Skeletal muscle tissue (tissue), 5 donors: ENCODE measurements around the gene EFR3B. TPM values are rescaled to one million over a fixed set of nuclear protein-coding genes. Genes with fewer than 3 reads are reported as not detected.

ENCODE experiments used
- H3K27ac ChIP-seq: one replicate; pipeline ENCODE4 v1.7.0; 2013; ENCODE audit warnings: mild to moderate bottlenecking, low read depth, low read length, inconsistent platforms
- H3K27me3 ChIP-seq, 3 donors: one replicate each; pipeline ENCODE4 v1.7.0; 2013; ENCODE audit warnings: low read length in 3 of 3; ENCODE audit not compliant: control insufficient read depth in 3 of 3, insufficient read depth in 3 of 3
- H3K36me3 ChIP-seq, 3 donors: one replicate each; pipeline ENCODE4 v1.7.0; 2013; ENCODE audit warnings: low read length in 3 of 3; ENCODE audit not compliant: control insufficient read depth in 3 of 3, insufficient read depth in 3 of 3
- H3K4me1 ChIP-seq, 3 donors: one replicate each; pipeline ENCODE4 v1.7.0; 2013; ENCODE audit warnings: low read length in 3 of 3, mild to moderate bottlenecking in 3 of 3; ENCODE audit not compliant: control insufficient read depth in 3 of 3, insufficient read depth in 3 of 3
- H3K4me3 ChIP-seq, 3 donors: one replicate each; pipeline ENCODE4 v1.7.0; 2013; ENCODE audit warnings: low read length in 3 of 3
- H3K9ac ChIP-seq, 3 donors: one replicate each; pipeline ENCODE4 v1.7.0; 2013; ENCODE audit warnings: low read length in 3 of 3, mild to moderate bottlenecking in 3 of 3, moderate library complexity in 2 of 3, low read depth in 1 of 3
- H3K9me3 ChIP-seq, 3 donors: one replicate each; pipeline ENCODE4 v1.7.0; 2013; ENCODE audit warnings: low read length in 3 of 3; ENCODE audit not compliant: control insufficient read depth in 3 of 3
- small RNA-seq: library from RNA; depleted of rRNA; stranded (forward); fragments of <200 nt; gene quantifications from one replicate; pipeline ENCODE3, GENCODE V24; 2014
- total RNA-seq: library from RNA; depleted of rRNA; stranded (reverse); fragments of >200 nt; gene quantifications from one replicate; pipeline ENCODE4 v1.2.3, GENCODE V29; 2014
- donor health status: Osteomylitis.

Gene EFR3B
- total RNA-seq, 1 donor from 2014 or later, result 4.7 TPM

DNA sequence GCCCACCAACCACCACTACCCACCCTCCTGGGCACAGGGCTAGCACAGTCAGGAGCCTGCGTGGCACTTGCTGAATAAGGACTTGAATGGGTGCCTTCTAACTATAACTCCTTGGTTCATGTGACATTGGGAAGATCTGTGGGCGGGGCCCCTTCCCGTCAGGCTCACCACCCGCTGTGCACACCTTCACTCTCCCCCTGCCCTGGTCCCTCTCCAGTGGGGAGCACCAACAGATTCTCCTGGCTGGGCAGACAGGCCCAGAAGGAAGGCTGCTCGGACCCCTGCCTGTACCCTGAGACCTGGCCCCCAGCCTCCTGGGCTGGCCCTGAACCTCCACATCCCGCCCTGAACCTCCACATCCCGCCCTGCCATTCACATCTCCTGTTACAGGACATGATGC, 159.9 kb downstream of the EFR3B start:
- Histone ChIP-seq H3K4me1 (no peaks in the 10 kb centered on the region), H3K27ac (no peak overlapping the region)

DNA sequence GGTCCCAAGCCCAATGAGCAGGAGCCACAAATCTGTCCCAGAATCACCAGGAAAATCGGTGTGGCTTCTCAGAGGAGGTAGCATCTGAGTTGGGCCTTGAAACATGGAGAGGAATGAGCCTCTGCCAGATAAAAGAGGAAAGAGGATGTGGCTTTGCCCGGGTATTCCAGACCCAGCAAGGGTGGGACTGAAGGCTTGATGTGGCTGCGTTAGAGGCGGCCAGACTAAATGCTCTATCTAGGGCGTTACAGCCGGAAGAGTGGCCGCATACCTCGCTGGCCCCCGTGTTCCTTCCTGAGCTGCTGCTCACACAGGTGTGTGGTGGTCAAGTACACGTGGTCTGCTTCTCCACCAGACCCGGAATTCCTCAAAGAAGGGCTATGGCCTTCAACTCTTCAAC, 160.4 kb downstream of the EFR3B start:
- H3K27ac ChIP-seq, result no peak overlapping the region
- H3K4me1 ChIP-seq, result no peaks in the 10 kb centered on the region
- H3K9me3 ChIP-seq, result no peaks in the 10 kb centered on the region
- no peaks in the 10 kb centered on the region for H3K27me3 ChIP-seq
- no peaks in the 10 kb centered on the region for H3K36me3 ChIP-seq
- H3K9ac ChIP-seq, result no peak overlapping the region
- H3K4me3 ChIP-seq, result no peak overlapping the region

More for the DNA sequence above, 159.9 kb downstream of the EFR3B start:
- Histone ChIP-seq H3K27me3 (no peaks in the 10 kb centered on the region), H3K36me3 (no peaks in the 10 kb centered on the region), H3K9ac (no peak overlapping the region), H3K4me3 (no peak overlapping the region), H3K9me3 (no peaks in the 10 kb centered on the region)

DNA sequence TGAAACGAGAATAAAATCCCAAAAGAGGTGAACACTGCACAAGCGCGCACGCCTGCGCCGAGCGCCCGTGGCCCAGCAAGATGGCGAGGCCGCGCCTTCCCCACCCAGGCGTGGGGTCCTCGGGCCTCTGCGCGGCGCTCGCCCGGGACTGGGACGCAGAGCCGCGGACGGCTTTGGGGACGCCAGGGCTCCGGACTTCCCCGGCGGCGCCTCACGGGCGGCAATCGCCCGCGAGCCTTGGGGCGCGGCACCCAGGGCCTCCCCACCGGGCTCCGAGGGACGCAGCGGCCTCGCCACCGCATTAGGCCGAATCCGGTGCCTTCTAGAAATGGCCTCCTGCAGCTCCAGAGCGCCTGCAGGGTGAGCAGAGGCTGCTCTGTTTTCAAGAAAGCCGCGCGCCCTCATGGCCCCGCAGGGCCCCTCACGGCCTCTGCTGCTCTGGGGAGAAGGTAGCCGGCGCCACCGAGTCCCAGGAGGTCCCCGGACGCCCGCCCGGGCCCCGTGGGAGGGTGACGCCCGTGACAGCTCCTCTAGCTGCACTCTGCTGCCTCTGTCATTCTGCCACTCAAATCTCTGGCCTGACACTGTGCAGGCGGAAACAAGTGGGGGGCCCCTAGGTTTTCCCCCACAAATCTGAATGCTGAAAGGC, 162.4 kb downstream of the EFR3B start:
- Histone ChIP-seq H3K27ac (no peak overlapping the region), H3K9ac (no peak overlapping the region), H3K27me3 (no peaks in the 10 kb centered on the region), H3K4me3 (no peak overlapping the region), H3K4me1 (no peaks in the 10 kb centered on the region), H3K9me3 (no peaks in the 10 kb centered on the region), H3K36me3 (no peaks in the 10 kb centered on the region)

DNA sequence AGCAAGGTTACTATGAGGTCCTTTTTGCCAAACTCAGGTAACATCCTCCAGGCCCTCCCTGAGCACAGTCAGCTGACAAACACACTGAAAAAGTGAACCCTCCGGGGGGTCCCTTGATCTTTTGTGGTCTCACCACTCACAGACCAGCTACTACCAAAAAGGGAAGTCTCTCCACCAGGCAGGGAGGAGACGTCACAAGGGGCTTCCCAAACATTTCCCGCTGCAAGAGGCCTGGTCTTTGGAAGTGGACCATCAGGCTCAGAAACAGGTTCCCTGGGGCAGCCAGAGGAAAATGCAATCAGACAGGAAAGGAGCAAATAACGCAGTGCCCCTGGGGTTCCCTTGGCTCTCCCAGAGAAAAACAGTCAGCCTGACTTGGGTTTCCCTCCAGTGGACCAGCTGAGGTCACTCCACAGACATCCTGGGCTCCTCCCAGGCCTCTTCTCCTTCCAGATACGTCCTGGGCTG, 165.2 kb downstream of the EFR3B start:
- Histone ChIP-seq H3K27me3 (no peaks in the 10 kb centered on the region), H3K4me3 (no peak overlapping the region)

More for the DNA sequence above, 165.2 kb downstream of the EFR3B start:
- H3K4me1 ChIP-seq, result no peaks in the 10 kb centered on the region
- no peak overlapping the region for H3K9ac ChIP-seq
- no peaks in the 10 kb centered on the region for H3K9me3 ChIP-seq
- H3K36me3 ChIP-seq, result no peaks in the 10 kb centered on the region
- no peak overlapping the region for H3K27ac ChIP-seq

Small RNA genes lying within 50 kb of the gene (small RNA-seq; reads per million reads assigned to genes)
- gene RF00019, result not detected
- not detected for gene RN7SL856P

Other genes with a start within 250 kb of the EFR3B start
- gene PTRHD1, start 248.7 kb upstream of the EFR3B start, total RNA-seq, result 59.0 TPM
- 6.8 TPM for gene CENPO, start 248.7 kb upstream of the EFR3B start, total RNA-seq
- gene ADCY3, start 121.8 kb upstream of the EFR3B start, total RNA-seq, result 13.6 TPM
- gene DNAJC27, start 70.1 kb upstream of the EFR3B start, total RNA-seq, result 8.4 TPM
- 4.2 TPM for gene POMC, start 126.5 kb downstream of the EFR3B start, total RNA-seq